ENCODE results near the gene MAP2K5. TPM values are rescaled to one million over a fixed set of nuclear protein-coding genes. Genes with fewer than 3 reads are reported as not detected.

Gene MAP2K5
- total RNA-seq, 1 experiment from 2014 or later: 15.0 TPM

DNA sequence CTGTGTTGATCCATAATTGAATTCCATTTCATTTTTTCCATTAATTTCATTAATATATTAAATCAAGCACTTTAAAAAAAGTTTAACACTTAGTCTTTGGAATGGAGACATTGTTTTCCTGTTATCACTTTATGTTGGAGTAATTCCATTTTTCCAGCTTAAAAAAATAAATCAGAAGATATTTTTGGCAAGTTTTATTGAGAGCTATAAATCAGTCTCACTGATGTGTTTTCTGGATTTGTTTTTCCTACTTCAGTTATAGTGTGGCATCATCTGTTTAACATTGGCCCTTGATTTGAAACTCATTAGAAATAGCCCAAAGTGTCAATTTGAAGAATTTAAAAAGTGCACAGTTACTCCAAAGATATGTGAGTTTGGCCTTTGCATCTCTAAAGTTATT lies 53.1 kb downstream of the MAP2K5 start:
- H3T11ph ChIP-seq (ENCODE audit: low read length): no peak overlapping the region
- H3K4me3 Mint-ChIP-seq: no peak overlapping the region
- H2AFZ ChIP-seq (ENCODE audit: low read length): no peak overlapping the region
- H3K27me3 Mint-ChIP-seq (ENCODE audit: low read depth): no peaks in the 10 kb centered on the region
- H2BK15ac ChIP-seq (ENCODE audit: low read depth, low read length): no peak overlapping the region
- no peak overlapping the region for H3K27ac Mint-ChIP-seq
- peaks cover 0 to 7% (median 3%) of the 10 kb centered on the region in 3 experiments; a peak in 5 of 7 replicates for H3K36me3 Mint-ChIP-seq (ENCODE audit: insufficient read depth in 1 of 3, low read depth in 3 of 3)
- no peak for DNase-seq
- no peaks in the 10 kb centered on the region for H3K23me2 ChIP-seq (ENCODE audit: insufficient read length, low read depth, low read length, poor library complexity, severe bottlenecking)
- no peaks in the 10 kb centered on the region for H4K20me1 ChIP-seq (ENCODE audit: control insufficient read depth, insufficient read depth, insufficient read length)
- no peak overlapping the region for H2BK5ac ChIP-seq (ENCODE audit: insufficient read length, low read length)
- no peak overlapping the region for H2BK120ac ChIP-seq (ENCODE audit: low read depth, low read length, poor library complexity, severe bottlenecking)
- no peak overlapping the region for H3K9ac ChIP-seq (ENCODE audit: extremely low read depth, insufficient read length, low read length)
- no peak overlapping the region for H4K91ac ChIP-seq (ENCODE audit: insufficient read length, low read depth, low read length)
- no peak overlapping the region for H3K4me2 ChIP-seq (ENCODE audit: insufficient read depth, insufficient read length, low read length)
- TF ChIP-seq, protein P1, sequence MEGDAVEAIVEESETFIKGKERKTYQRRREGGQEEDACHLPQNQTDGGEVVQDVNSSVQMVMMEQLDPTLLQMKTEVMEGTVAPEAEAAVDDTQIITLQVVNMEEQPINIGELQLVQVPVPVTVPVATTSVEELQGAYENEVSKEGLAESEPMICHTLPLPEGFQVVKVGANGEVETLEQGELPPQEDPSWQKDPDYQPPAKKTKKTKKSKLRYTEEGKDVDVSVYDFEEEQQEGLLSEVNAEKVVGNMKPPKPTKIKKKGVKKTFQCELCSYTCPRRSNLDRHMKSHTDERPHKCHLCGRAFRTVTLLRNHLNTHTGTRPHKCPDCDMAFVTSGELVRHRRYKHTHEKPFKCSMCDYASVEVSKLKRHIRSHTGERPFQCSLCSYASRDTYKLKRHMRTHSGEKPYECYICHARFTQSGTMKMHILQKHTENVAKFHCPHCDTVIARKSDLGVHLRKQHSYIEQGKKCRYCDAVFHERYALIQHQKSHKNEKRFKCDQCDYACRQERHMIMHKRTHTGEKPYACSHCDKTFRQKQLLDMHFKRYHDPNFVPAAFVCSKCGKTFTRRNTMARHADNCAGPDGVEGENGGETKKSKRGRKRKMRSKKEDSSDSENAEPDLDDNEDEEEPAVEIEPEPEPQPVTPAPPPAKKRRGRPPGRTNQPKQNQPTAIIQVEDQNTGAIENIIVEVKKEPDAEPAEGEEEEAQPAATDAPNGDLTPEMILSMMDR (conservative IDR thresholded peaks at IDR 0.05): no peak
- H3K79me2 ChIP-seq (ENCODE audit: insufficient read depth, low read length): no peaks in the 10 kb centered on the region
- no peak overlapping the region for H3K18ac ChIP-seq (ENCODE audit: insufficient read length, low read depth, low read length)
- H3K4me1 Mint-ChIP-seq: no peaks in the 10 kb centered on the region
- no peaks in the 10 kb centered on the region for H3K9me3 ChIP-seq (ENCODE audit: control insufficient read depth, low read depth, low read length)
- H3K27ac ChIP-seq (ENCODE audit: insufficient read length, low read depth, low read length): no peak overlapping the region
- no peak overlapping the region for H3K23ac ChIP-seq (ENCODE audit: insufficient read length, low read depth, low read length)
- H3K9me3 Mint-ChIP-seq: no peaks in the 10 kb centered on the region
- H2AK5ac ChIP-seq (ENCODE audit: insufficient read length, low read length): no peak overlapping the region
- no peak overlapping the region for H2BK12ac ChIP-seq (ENCODE audit: insufficient read length, low read depth, low read length)
- no peak overlapping the region for H3K14ac ChIP-seq (ENCODE audit: insufficient read depth, low read length)
- no peak overlapping the region for H2BK20ac ChIP-seq (ENCODE audit: low read depth, low read length, poor library complexity, severe bottlenecking)
- H3K79me1 ChIP-seq (ENCODE audit: insufficient read depth, low read depth, low read length, poor library complexity, severe bottlenecking): no peaks in the 10 kb centered on the region
- no peak overlapping the region for H4K5ac ChIP-seq (ENCODE audit: insufficient read length, low read depth, low read length)
- no peak overlapping the region for H4K8ac ChIP-seq (replicated peaks; ENCODE audit: insufficient read length, low read depth, low read length)
- no peaks in the 10 kb centered on the region for H3K27me3 ChIP-seq (ENCODE audit: insufficient read depth, low read length)
- no peaks in the 10 kb centered on the region for H3K4me1 ChIP-seq (ENCODE audit: insufficient read depth, low read length)
- H3K56ac ChIP-seq (ENCODE audit: insufficient read length, low read depth, low read length): no peak overlapping the region
- no peak overlapping the region for H3K4ac ChIP-seq (ENCODE audit: low read depth, low read length)
